Amniotic stem cell (primary cell): ENCODE results near the gene SLC1A2.

Experiments used
- DNase-seq: peaks from one replicate; lab custom pipeline; 2025; lab: John Stamatoyannopoulos, UW

SLC1A2 gene

DNA sequence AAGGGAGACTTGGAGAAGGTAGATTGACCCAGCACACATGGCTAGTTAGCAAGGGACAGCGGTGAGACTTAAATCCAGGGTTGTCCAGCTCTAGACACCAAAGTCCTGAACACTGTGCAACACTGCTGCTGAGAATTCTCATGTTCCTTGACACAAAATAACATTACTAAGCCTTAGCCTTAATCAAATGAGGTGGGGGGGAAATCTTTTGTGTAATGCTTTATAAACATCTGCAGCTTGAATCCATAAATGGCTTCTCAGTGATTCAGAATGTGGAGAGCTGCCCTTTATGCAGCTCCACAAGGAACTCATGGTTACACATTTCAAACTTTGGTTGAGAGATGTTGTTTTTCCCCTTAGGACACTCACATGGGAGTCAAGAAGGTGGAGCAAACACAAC is 200.4 kb downstream of the SLC1A2 start:
- DNase-seq: no peak

DNA sequence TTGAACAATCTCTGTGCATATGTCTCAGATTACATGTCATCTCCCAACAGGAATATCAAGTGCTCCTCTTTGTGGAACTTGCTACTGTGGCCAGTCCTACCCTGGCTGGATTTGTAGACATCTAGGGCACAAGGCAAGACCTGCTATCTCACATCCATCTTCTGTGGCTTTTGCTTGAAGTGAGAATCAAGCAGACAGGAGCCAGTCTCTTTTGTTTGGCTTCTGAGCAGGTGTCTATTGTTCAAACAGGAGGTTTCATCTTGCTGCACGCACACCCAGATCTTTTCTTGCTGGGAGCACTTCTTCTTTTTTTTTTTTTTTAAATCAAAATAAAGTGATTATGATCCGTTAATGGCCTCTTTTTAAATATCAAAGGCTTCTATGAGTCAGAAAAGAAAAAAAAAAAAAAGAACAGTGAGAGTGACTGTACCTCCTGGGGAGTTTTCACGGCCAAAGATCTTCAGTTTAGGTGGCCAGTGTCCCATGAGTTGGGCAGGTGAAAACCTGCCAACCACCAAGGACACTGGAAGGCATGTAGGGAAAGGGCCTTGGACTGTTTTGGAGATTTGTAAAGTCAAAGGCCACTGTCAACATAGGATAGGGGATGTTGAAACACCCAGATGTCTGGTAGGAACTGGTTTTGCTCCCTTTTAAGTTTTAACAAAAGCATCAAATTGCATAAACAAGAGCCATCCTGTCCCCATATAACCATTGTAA is 202.2 kb downstream of the SLC1A2 start:
- no peak for DNase-seq

DNA sequence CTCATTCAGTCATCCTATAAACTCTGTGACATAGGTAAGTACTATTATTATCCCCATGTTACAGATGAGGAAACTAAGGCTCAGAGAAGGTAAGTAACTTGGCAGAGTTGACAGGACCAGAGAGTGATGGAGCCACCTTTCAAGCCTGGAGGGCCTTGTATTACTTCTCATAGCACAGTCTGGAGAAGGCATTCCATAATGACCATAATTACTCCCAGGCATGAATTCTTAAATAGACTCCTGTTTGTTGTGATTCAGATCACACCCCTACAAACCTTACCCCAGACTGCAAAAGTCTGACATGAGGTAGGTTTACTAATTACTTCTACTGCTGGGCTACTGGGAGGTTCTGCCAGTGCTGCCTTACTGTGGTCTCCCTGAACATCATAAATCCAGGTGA is 203.4 kb downstream of the SLC1A2 start:
- DNase-seq: no peak

DNA sequence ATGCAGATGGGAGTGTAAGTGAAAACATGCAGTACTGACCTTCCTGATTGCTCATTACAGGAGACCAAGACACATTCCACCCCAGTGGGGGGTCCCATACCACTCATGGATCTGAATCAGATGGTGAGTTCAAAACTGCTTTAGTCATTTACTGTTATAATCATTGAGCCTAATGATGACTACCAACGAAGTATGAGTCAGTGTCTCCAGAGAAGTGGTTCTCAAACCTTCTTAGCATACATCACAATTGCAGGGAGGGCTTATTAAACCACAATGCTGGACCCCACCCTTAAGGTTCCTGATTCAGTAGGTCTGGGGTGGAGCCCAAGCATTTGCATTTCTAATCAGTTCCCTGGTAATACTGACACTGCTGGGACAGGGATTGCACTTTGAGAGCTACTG is 204.6 kb downstream of the SLC1A2 start:
- DNase-seq: peak; percentile 80

DNA sequence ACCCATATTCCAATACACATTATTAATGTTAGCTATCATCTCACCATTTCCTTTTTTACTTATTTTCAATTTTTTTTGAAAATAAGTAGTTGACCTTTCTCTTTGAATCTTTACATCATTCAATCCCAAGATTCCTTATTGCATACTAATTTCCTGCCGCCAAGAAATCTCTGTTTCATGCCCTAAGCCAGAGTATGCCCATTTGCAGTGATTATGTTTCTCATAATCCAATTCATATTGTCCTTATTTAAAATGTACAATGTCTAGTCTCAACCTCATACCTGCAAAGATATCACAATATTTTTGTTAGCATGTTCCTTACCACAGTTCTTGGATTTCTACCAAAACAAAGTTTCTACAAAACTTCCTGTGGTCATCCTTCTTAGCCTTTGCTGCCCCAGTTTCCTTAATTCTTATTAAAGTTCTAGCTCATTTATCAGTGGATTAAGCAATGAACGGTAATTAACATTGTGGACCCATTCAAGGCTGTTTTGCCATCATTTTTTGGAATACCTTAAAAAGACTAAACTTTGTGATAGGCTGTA is 205.1 kb downstream of the SLC1A2 start:
- no peak for DNase-seq

DNA sequence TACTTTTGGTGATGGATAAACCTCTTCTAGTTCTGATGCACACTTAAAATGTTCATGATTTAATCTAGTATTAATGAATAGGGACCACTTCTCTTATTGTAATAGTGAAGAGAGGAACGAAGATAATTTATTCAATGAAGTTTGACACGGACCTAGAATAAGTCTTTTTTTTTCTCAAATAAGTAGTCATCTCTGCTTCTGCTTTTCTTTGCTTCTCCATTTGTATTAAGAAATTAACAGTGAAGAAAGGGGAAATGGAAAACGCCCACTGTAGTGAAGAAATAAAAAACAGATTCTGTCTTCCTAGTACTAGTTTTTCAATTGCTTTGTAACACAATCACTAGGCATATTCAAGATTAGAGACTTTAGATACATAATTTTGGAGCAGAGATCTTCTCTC is 207.4 kb downstream of the SLC1A2 start:
- DNase-seq: no peak

DNA sequence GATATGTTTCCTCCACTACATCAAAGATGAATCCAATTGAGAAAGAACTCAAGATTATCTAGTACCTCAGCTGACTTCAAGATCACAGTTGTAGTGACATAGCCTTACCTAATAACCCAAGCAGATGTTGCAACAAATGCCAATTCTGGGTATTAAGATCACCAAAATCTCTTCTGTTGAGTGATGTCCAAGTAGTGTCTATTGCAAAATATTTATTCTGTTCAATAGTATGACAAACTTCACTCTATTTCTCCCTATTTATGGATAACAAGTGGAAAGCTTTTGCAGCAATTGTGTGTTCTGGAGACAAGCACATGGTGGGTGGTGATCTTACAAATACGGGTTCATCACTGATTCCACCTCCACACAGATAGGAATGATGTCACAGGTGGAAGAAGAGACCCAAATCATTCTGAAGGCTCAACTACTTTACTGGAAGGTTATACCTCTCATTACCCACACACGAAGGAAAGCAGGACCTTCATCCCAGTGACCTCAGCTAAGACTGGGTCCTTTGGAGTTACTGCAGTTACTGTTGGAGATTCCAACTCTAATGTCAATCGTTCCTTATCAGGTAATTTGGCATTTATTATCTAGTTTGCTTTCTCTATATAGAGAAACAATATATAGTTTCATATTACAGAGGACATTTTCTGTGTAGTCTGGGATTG is 208.3 kb downstream of the SLC1A2 start:
- DNase-seq: no peak

DNA sequence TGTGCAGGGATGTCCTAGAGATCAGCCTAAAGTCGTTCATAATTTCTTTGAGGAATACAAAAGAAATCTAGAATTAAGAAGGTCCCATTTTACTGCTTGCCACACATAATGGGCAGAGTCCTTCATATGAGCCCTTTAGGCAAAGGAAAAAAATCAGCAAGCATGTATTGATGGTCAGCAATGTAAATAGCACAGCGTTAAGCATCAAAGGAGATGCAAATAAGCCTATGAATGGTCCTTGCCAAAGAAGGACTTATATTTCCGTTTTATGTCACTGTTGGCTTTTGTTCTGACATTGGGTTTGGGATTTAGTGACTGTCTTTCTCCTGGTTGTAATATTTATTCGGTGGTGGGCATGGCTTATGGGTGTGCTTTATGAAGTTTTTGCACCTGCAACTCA is 210.6 kb downstream of the SLC1A2 start:
- DNase-seq: no peak

DNA sequence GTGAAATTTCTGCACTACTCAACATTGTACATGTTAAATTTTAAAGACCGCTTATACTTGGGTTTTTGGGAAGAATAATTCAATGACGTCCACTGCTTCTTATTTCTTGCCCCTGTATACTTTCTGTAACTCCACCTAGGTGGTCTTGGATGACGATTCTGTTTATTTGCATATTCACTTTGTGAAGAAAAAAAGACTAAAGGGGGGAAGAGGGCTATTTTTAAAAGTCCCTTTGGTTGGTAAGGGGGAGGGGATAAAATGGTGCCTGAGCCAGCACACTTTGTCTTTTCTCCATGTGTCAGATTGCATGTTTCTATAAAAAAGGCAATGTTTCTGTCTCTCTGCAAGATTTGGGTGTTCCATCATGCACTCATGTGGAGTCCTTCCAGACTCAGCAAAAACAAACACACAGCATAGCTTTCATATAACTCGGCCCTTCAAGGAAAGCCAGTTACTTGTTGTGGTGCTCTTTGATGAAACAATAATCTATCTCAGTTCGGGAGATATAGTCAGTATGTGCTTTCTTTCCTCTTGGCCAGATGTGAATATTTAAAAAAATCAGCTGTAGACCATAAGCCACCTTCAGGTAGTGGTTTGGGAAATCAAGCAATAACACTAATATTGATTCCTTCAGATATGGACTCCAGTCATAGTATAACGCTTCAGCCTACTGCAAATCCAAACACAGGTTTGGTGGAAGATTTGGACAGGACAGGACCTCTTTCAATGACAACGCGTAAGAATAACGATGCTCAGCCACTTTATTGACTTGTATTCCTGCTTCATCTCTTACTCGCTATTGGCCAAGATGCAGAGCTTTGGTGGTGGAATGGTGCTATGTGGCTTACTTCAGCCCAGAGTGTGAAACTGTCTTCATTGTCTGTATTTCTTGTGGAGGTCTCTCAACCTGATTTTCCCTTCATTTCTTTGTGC is 211.6 kb downstream of the SLC1A2 start:
- DNase-seq: no peak

DNA sequence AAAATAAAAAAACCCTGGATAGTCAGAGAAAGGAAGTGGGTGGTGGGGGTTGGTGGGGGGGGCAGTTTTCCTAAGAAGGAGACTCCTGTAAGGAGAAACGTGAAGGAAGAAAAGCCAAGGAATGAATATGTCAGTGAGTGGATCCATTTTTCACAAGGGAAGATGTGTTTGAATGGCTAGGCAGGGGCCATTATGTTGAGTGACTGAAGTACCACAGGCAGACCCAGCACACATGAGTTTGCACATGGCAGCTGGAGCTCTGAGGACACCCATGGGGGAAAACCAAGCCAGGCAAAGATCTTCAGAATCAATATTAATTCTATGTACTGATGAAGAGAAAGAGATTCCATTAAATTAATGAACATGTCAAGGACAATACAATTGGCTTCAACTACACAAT is 212.7 kb downstream of the SLC1A2 start:
- no peak for DNase-seq

DNA sequence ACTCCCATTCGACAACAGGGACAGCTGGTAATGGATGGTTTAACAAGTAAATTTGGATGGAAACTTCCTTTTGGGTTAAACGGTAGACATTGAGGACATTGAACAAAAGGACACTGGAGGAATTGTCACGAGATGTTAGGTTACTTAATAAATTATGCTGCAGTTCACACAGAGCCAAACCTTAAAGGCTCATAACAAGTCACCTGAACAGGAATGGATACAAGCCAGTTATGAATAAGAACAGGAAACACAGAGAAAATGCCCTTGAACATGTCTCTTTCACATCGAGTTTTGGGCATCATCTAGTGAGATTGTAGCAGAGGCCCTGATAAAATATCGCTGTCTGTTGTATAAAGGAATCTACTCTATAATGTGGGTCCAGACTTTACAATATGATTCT is 214.7 kb downstream of the SLC1A2 start:
- DNase-seq: no peak
